ENCODE data around the gene ANKRD65.
A peak's percentile ranks its signal among the peaks of the same experiment; 100 is the strongest.
"Not testable (repeated sequence)": the region's sequence is repeated elsewhere in the genome, so short reads cannot be mapped to it uniquely, and the experiment has no call there.

The ANKRD65 gene

GRCh38 chr1:1415751-1416150, 5.3 kb downstream of the ANKRD65 start:
- no peak for DNase-seq (ENCODE audit: low spot score)

GRCh38 chr1:1412311-1412902, 8.7 kb downstream of the ANKRD65 start:
- not testable (repeated sequence) for DNase-seq (ENCODE audit: low spot score)

GRCh38 chr1:1411626-1412025, 9.4 kb downstream of the ANKRD65 start:
- no peak for DNase-seq (ENCODE audit: low spot score)

GRCh38 chr1:1410238-1410637, 10.8 kb downstream of the ANKRD65 start:
- not testable (repeated sequence) for DNase-seq (ENCODE audit: low spot score)

- DNase-seq (ENCODE audit: low spot score) = peak; percentile 58
These were observed 13.3 kb downstream of the ANKRD65 start for GRCh38 chr1:1407636-1408318.

GRCh38 chr1:1406821-1407635, 14.0 kb downstream of the ANKRD65 start, which contains the start of gene MRPL20:
Gene MRPL20 (minus strand): TSS chr1:1407293. CDS start chr1:1407217, 76 bp downstream.
- peak; percentile 96 for DNase-seq (ENCODE audit: low spot score)

GRCh38 chr1:1406101-1406820, 14.8 kb downstream of the ANKRD65 start:
- DNase-seq (ENCODE audit: low spot score) = no peak

GRCh38 chr1:1403653-1404052, 17.4 kb downstream of the ANKRD65 start:
- DNase-seq (ENCODE audit: low spot score) = no peak

- not testable (repeated sequence) for DNase-seq (ENCODE audit: low spot score)
These were observed 18.1 kb downstream of the ANKRD65 start for GRCh38 chr1:1402901-1403392.

GRCh38 chr1:1402072-1402900, 18.8 kb downstream of the ANKRD65 start:
- DNase-seq (ENCODE audit: low spot score) = peak; percentile 72

- no peak for DNase-seq (ENCODE audit: low spot score)
These were observed 19.5 kb downstream of the ANKRD65 start for GRCh38 chr1:1401457-1402010.

GRCh38 chr1:1400576-1401456, 20.3 kb downstream of the ANKRD65 start:
- DNase-seq (ENCODE audit: low spot score) = no peak

GRCh38 chr1:1399872-1400575, 21.1 kb downstream of the ANKRD65 start:
- peak; percentile 26 for DNase-seq (ENCODE audit: low spot score)

- DNase-seq (ENCODE audit: low spot score) = peak; percentile 99
These were observed 21.7 kb downstream of the ANKRD65 start, which contains the start of gene CCNL2 for GRCh38 chr1:1399187-1399871. Gene CCNL2 (minus strand): TSS chr1:1399335. CDS start chr1:1399306, 29 bp downstream.

GRCh38 chr1:1398677-1399186, 22.3 kb downstream of the ANKRD65 start:
- DNase-seq (ENCODE audit: low spot score) = peak; percentile 33

GRCh38 chr1:1397839-1398523, 23.1 kb downstream of the ANKRD65 start:
- DNase-seq (ENCODE audit: low spot score) = peak; percentile 30

- DNase-seq (ENCODE audit: low spot score) = no peak
These were observed 25.9 kb downstream of the ANKRD65 start for GRCh38 chr1:1395166-1395565.

- no peak for DNase-seq (ENCODE audit: low spot score)
These were observed 27.0 kb downstream of the ANKRD65 start for GRCh38 chr1:1394116-1394515.
